IPS-20b (cell line): ENCODE data around the gene MRPS23.

Experiments used
- H3K27ac ChIP-seq: one replicate; pipeline ENCODE4 v1.5.1; 2013; ENCODE audit warnings: low read length
- H3K27me3 ChIP-seq: 2 replicates; pipeline ENCODE4 v1.6.1; 2013; ENCODE audit warnings: mild to moderate bottlenecking, low read length, inconsistent platforms; ENCODE audit not compliant: insufficient read depth
- H3K36me3 ChIP-seq: 2 replicates; pipeline ENCODE4 v1.6.1; 2013; ENCODE audit warnings: low read depth, mild to moderate bottlenecking, inconsistent platforms, low read length, moderate library complexity; ENCODE audit not compliant: insufficient read depth
- H3K4me1 ChIP-seq: 2 replicates; pipeline ENCODE4 v1.6.1; 2013; ENCODE audit warnings: mild to moderate bottlenecking, control low read depth, inconsistent platforms, low read length, moderate library complexity; ENCODE audit not compliant: insufficient read depth
- H3K4me3 ChIP-seq: 2 replicates; pipeline ENCODE4 v1.5.1; 2013; ENCODE audit warnings: mild to moderate bottlenecking, low read length, inconsistent platforms
- H3K9ac ChIP-seq: 2 replicates; pipeline ENCODE4 v1.6.1; 2013; ENCODE audit warnings: low read depth, mild to moderate bottlenecking, inconsistent platforms, low read length, moderate library complexity
- H3K9me3 ChIP-seq: 2 replicates; pipeline ENCODE4 v1.6.1; 2013; ENCODE audit warnings: mild to moderate bottlenecking, low read depth, low read length, inconsistent platforms; ENCODE audit not compliant: insufficient read depth

Gene MRPS23

GRCh38 chr17:57823469-57824401 is 26.1 kb downstream of the MRPS23 start:
- no peaks in the 10 kb centered on the region for H3K36me3 ChIP-seq
- no peak overlapping the region for H3K4me3 ChIP-seq
- H3K4me1 ChIP-seq: peaks cover 4% of the 10 kb centered on the region
- no peaks in the 10 kb centered on the region for H3K9me3 ChIP-seq
- H3K27me3 ChIP-seq: no peaks in the 10 kb centered on the region
- no peak overlapping the region for H3K27ac ChIP-seq
- H3K9ac ChIP-seq: no peak overlapping the region

GRCh38 chr17:57819867-57820266 is 30.0 kb downstream of the MRPS23 start:
- Histone ChIP-seq H3K4me1 (peaks cover 4% of the 10 kb centered on the region), H3K9me3 (no peaks in the 10 kb centered on the region), H3K27ac (no peak overlapping the region), H3K4me3 (no peak overlapping the region), H3K36me3 (no peaks in the 10 kb centered on the region), H3K9ac (no peak overlapping the region), H3K27me3 (no peaks in the 10 kb centered on the region)

- peaks cover 4% of the 10 kb centered on the region for H3K4me1 ChIP-seq
- H3K27me3 ChIP-seq: no peaks in the 10 kb centered on the region
- no peak overlapping the region for H3K4me3 ChIP-seq
- no peaks in the 10 kb centered on the region for H3K9me3 ChIP-seq
- no peaks in the 10 kb centered on the region for H3K36me3 ChIP-seq
- no peak overlapping the region for H3K9ac ChIP-seq
- no peak overlapping the region for H3K27ac ChIP-seq
Measured at GRCh38 chr17:57819285-57819684, 30.6 kb downstream of the MRPS23 start.

- Histone ChIP-seq H3K9me3 (no peaks in the 10 kb centered on the region), H3K4me1 (peaks cover 4% of the 10 kb centered on the region), H3K27ac (no peak overlapping the region), H3K27me3 (no peaks in the 10 kb centered on the region), H3K9ac (no peak overlapping the region), H3K4me3 (no peak overlapping the region), H3K36me3 (no peaks in the 10 kb centered on the region)
Measured at GRCh38 chr17:57818066-57818465, 31.8 kb downstream of the MRPS23 start.

GRCh38 chr17:57817299-57817698 is 32.5 kb downstream of the MRPS23 start:
- no peaks in the 10 kb centered on the region for H3K36me3 ChIP-seq
- no peak overlapping the region for H3K27ac ChIP-seq
- H3K9ac ChIP-seq: no peak overlapping the region
- H3K9me3 ChIP-seq: no peaks in the 10 kb centered on the region
- no peaks in the 10 kb centered on the region for H3K27me3 ChIP-seq
- peaks cover 4% of the 10 kb centered on the region for H3K4me1 ChIP-seq
- H3K4me3 ChIP-seq: no peak overlapping the region

GRCh38 chr17:57814421-57814820 is 35.4 kb downstream of the MRPS23 start:
- H3K4me1 ChIP-seq: no peaks in the 10 kb centered on the region; the same call in none of the 2 replicates
- H3K9me3 ChIP-seq: no peaks in the 10 kb centered on the region
- no peak overlapping the region for H3K4me3 ChIP-seq
- H3K27me3 ChIP-seq: no peaks in the 10 kb centered on the region
- no peaks in the 10 kb centered on the region for H3K36me3 ChIP-seq
- H3K9ac ChIP-seq: no peak overlapping the region
- H3K27ac ChIP-seq: no peak overlapping the region

GRCh38 chr17:57811638-57812280 is 38.1 kb downstream of the MRPS23 start:
- Histone ChIP-seq H3K27me3 (no peaks in the 10 kb centered on the region), H3K36me3 (no peaks in the 10 kb centered on the region), H3K9ac (no peak overlapping the region), H3K4me3 (no peak overlapping the region), H3K9me3 (no peaks in the 10 kb centered on the region), H3K27ac (no peak overlapping the region), H3K4me1 (no peaks in the 10 kb centered on the region; the same call in 1 of the 2 replicates)

- Histone ChIP-seq H3K9me3 (no peaks in the 10 kb centered on the region), H3K4me3 (no peak overlapping the region), H3K27ac (no peak overlapping the region), H3K9ac (no peak overlapping the region), H3K27me3 (no peaks in the 10 kb centered on the region), H3K4me1 (no peaks in the 10 kb centered on the region; the same call in 1 of the 2 replicates), H3K36me3 (no peaks in the 10 kb centered on the region)
Measured at GRCh38 chr17:57810721-57811637, 38.9 kb downstream of the MRPS23 start.

GRCh38 chr17:57809879-57810278 is 40.0 kb downstream of the MRPS23 start:
- Histone ChIP-seq H3K27me3 (no peaks in the 10 kb centered on the region), H3K4me1 (no peaks in the 10 kb centered on the region; the same call in 1 of the 2 replicates)

GRCh38 chr17:57808882-57809281 is 41.0 kb downstream of the MRPS23 start:
- Histone ChIP-seq H3K9ac (no peak overlapping the region), H3K27ac (no peak overlapping the region), H3K36me3 (no peaks in the 10 kb centered on the region), H3K9me3 (no peaks in the 10 kb centered on the region), H3K4me3 (no peak overlapping the region), H3K27me3 (no peaks in the 10 kb centered on the region), H3K4me1 (no peaks in the 10 kb centered on the region; the same call in 1 of the 2 replicates)

More at GRCh38 chr17:57809879-57810278, 40.0 kb downstream of the MRPS23 start:
- Histone ChIP-seq H3K4me3 (no peak overlapping the region), H3K27ac (no peak overlapping the region), H3K9me3 (no peaks in the 10 kb centered on the region), H3K36me3 (no peaks in the 10 kb centered on the region), H3K9ac (no peak overlapping the region)

- no peak overlapping the region for H3K9ac ChIP-seq
- no peaks in the 10 kb centered on the region for H3K4me1 ChIP-seq
- no peaks in the 10 kb centered on the region for H3K27me3 ChIP-seq
- H3K36me3 ChIP-seq: no peaks in the 10 kb centered on the region
- H3K9me3 ChIP-seq: peaks cover 2% of the 10 kb centered on the region; the same call in 1 of the 2 replicates
- H3K4me3 ChIP-seq: no peak overlapping the region
- no peak overlapping the region for H3K27ac ChIP-seq
Measured at GRCh38 chr17:57806167-57806830, 43.5 kb downstream of the MRPS23 start.
